CD1c-positive myeloid dendritic cell (primary cell): ENCODE data around the gene ARHGEF18.
A peak's percentile ranks its signal among the peaks of the same experiment; 100 is the strongest.
"Not testable (repeated sequence)": the region's sequence is repeated elsewhere in the genome, so short reads cannot be mapped to it uniquely, and the experiment has no call there.

ENCODE experiments used
- DNase-seq: peaks from one replicate; pipeline ENCODE4 v3.0.0-alpha.2; 2016; ENCODE audit errors: extremely low spot score

The ARHGEF18 gene

GRCh38 chr19:7348587-7349230 is at the start of gene ARHGEF18:
Gene ARHGEF18 (plus strand): TSS chr19:7348937. CDS start chr19:7362891, 13,954 bp downstream.
- DNase-seq, result peak; percentile 86

DNA sequence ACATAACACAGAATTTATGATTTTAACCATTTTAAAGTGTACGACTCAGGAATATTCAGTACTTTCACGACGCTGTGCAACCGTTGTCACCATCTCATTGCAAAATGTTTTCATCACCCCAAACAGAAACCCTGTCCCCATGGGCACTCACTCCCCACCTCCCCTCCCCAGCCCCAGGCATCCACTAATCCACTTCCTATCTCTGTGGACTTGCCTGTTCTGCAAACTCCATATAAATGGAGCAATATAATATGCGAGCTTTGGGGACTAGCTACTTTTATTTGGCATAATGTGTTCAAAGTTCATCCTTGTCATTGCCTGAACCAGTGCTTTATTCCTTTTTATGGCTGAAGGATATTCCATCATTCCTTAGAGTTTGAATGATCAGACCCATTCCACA is 47.2 kb upstream of the ARHGEF18 start:
- DNase-seq, result no peak

GRCh38 chr19:7303470-7303869 is 45.3 kb upstream of the ARHGEF18 start:
- no peak for DNase-seq

GRCh38 chr19:7304200-7304599 is 44.5 kb upstream of the ARHGEF18 start:
- no peak for DNase-seq

- no peak for DNase-seq
These were observed 41.0 kb upstream of the ARHGEF18 start for GRCh38 chr19:7307590-7308218.

GRCh38 chr19:7308327-7308726 is 40.4 kb upstream of the ARHGEF18 start:
- not testable (repeated sequence) for DNase-seq

DNA sequence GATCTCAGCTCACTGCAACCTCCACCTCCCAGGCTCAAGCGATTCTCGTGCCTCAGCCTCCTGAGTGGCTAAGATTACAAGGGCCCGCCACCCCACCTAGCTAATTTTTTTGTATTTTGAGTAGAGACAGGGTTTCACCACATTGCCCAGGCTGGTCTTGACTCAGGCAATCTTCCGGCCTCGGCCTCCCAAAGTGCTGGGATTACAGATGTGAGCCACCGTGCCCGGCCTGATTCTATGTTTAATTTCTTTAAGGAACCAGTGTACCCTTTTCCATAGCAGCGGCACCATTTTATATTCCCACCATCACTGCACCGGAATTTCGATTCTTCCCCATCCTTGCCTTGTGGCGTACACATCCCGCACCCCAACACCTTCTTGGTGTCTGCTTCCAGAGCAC is 36.8 kb upstream of the ARHGEF18 start:
- DNase-seq, result no peak

GRCh38 chr19:7312816-7313215 is 35.9 kb upstream of the ARHGEF18 start:
- DNase-seq, result no peak

- no peak for DNase-seq
These were observed 30.6 kb upstream of the ARHGEF18 start for GRCh38 chr19:7318176-7318575.

- peak; percentile 41 for DNase-seq
These were observed 22.4 kb upstream of the ARHGEF18 start for GRCh38 chr19:7326105-7326877.

GRCh38 chr19:7327802-7328201 is 20.9 kb upstream of the ARHGEF18 start:
- DNase-seq, result no peak

DNA sequence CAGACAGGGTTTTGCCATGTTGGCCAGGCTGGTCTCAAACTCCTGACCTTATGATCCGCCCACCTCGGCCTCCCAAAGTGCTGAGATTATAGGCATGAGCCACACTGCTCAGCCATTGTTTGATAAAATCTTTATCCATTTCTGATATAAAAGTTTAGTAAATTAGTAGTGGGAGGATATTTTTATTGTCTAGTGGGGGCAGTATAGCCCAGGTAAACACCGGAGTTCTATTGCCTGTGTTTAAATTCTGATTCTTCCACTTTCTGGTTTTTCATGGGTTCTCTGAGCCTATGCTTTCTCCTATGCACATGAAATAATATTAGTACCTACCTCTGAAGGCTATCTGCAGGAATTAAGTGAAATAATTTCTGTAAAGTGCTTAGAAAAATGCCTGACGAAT is 20.1 kb upstream of the ARHGEF18 start:
- DNase-seq, result no peak

GRCh38 chr19:7331446-7331845 is 17.3 kb upstream of the ARHGEF18 start:
- DNase-seq, result no peak

- no peak for DNase-seq
These were observed 15.3 kb upstream of the ARHGEF18 start for GRCh38 chr19:7333198-7334118.

DNA sequence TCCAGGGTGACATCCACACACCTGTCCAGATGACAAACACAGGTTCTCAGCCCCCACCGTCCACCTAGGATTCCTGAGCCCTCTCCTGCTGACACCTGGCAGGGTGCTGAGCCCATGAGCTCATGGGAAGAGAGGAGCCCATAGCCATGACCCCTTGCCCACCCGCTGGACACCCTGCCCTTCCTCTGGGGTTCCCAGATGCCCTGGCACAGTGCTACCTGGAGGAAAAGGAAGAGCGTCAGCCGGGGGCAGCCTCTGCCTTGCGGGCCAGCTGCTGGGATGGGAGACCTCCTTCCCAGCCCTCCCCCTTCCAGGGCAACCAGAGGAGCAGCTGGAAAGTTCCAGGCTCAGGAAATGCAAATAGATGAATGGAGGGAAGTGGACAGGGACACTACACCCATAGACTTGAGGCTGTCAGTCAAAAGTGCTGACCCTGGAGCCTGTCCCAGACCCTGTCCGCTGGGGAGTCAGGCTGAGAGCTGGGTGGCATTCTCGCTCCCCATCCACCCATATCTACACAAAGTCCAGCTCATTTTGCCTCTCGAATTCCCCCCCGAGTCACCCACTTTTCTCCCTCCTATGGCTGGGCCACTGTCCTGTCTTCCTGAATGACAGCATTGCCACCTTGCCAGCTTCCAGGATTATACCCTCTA is 12.3 kb upstream of the ARHGEF18 start:
- no peak for DNase-seq

DNA sequence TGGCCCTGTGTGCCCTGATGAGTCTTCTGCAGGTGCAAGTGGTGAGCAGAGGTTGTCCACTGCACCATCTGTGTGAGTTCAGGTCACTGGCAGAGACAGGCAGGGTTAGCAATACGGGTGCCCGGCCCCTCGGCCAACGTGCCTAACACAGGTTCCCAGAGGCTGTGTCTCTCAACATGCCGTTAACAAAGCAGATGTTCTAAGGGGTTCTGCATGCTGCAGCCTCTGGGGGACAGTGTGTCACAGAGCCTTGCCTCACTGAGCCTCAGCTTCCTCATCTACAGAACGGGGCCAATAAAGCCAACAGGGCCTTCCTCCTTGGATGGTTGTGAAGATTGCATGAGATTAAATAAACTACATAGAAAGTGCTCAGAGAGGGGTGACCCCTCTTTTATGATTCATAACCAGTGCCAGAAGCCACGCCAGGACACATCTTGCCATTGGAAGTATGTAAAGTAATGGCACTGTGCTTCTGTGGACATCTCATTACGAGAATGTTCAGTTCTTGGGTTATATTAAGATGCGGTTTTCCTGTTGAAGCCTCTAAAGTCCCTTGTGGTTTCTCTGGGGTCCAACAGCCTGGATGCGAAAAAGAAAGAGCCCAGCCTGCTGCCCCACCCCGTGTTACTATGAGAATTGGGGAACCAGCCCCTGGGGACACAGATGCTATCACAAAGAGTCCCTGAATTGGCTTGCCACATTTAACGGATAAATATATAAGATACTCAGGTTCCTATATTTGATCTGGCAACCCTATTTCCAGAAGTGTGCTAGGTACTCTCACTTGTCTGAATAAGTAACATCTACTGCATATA is 11.2 kb upstream of the ARHGEF18 start:
- DNase-seq, result peak; percentile 50

DNA sequence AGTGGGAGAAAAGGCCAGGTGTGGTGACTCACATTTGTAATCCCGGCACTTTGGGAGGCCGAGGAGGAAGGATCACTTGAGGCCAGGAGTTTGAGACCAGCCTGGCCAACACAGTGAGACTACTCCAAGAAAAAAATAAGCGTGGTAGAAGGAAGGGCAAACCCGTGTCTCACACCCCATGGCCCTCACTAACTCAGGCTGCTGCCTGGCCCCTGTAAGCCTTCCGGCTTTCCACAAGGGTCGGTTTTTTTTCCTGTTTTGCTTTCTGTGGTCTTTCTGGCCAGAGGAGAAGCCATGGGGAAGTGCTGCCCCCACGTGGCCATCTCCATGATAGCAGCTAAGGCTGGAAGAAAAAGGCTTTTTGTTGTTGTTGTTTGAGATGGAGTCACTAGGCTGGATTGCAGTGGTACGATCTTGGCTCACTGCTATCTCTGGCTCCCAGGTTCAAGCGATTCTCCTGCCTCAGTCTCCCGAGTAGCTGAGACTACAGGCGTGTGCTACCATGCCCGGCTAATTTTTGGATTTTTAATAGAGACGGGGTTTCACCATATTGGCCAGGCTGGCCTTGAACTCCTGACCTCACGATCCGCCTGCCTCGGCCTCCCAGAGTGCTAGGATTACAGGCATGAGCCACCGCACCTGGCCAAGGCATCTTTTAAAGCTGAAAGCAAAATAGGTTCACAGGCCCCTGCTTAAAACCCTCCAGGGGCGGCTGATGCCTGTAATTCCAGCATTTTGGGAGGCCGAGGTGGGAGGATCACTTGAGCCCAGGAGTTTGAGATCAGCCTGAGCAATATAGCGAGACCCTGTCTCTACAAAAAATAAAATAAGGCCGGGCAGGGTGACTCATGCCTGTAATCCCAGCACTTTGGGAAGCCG is 7.5 kb upstream of the ARHGEF18 start:
- peak; percentile 86 for DNase-seq

GRCh38 chr19:7342143-7342542 is 6.6 kb upstream of the ARHGEF18 start:
- DNase-seq, result no peak

GRCh38 chr19:7346488-7346971 is 2.2 kb upstream of the ARHGEF18 start:
- DNase-seq, result no peak
